HCT116 (cell line): ENCODE measurements around the gene ADGRV1. TPM values are rescaled to one million over a fixed set of nuclear protein-coding genes. Genes with fewer than 3 reads are reported as not detected.

ENCODE experiments used
- ATAC-seq: fragments of 200-7000 bp; cut with Tn5 transposase; 2 replicates; pipeline ENCODE4 v1.9.1; 2020; ENCODE audit warnings: mild to moderate bottlenecking, moderate library complexity
- BruUV-seq: library from RNA; stranded (reverse); fragments of 400-500 nt; replicated peaks from 2 replicates; lab custom pipeline; 2021; lab: Mats Ljungman, UMichigan
- CTCF ChIA-PET: fragments of 300-600 bp; sonication (Branson Sonifier 250); formaldehyde crosslinking; loops from one replicate; lab custom pipeline; 2021; ENCODE audit warnings: antibody characterized with exemption; lab: Charles Lee
- POLR2A ChIA-PET: fragments of 300-600, 350-600 bp; sonication (Branson Sonifier 250); formaldehyde crosslinking; loops from one replicate; lab custom pipeline; 2021; ENCODE audit warnings: antibody characterized with exemption; lab: Charles Lee
- RAD21 ChIA-PET, 2 experiments: fragments of 300-600 bp; sonication (Branson Sonifier 250); formaldehyde crosslinking; loops; one replicate each; lab custom pipeline; 2023; ENCODE audit warnings: low total read pairs in 2 of 2; ENCODE audit not compliant: uncharacterized antibody in 2 of 2, unreplicated experiment in 2 of 2, low non-redundant PET in 1 of 2; lab: Charles Lee
- DNase-seq: peaks from one replicate; pipeline ENCODE4 v3.0.0-alpha.2; 2010; ENCODE audit warnings: low read depth, low spot score
- H2AFZ ChIP-seq: fragments of 200-600 bp; shearing (Covaris generic), sonication (generic); 2 replicates; pipeline ENCODE4 v1.6.1; 2017; ENCODE audit warnings: low read depth, mixed run types, mixed read lengths, antibody characterized with exemption, low read length; ENCODE audit not compliant: poor library complexity, severe bottlenecking
- H3K27ac ChIP-seq: 2 replicates; pipeline ENCODE4 v1.5.1; 2012; ENCODE audit warnings: low read depth, low read length
- H3K27me3 ChIP-seq: fragments of 200-600 bp; sonication (generic); 2 replicates; pipeline ENCODE4 v1.6.1; 2016; ENCODE audit warnings: mixed run types, low read length, mixed read lengths; ENCODE audit not compliant: insufficient read depth
- H3K36me3 ChIP-seq, 2 experiments: fragments of 200-500 bp in 1 of 2; fragments of 200-600 bp in 1 of 2; sonication (Bioruptor generic) in 1 of 2; sonication (generic) in 1 of 2; 2 replicates each; pipeline versions ENCODE4 v1.5.1 to v1.6.1; 2014 to 2016; ENCODE audit warnings: low read length in 2 of 2, inconsistent platforms in 1 of 2, mixed read lengths in 1 of 2, mixed run types in 1 of 2; ENCODE audit not compliant: insufficient read depth in 2 of 2, control insufficient read depth in 1 of 2
- H3K4me1 ChIP-seq, 2 experiments: fragments of 200-600 bp in 1 of 2; sonication (generic) in 1 of 2; 2 replicates each; pipeline versions ENCODE4 v1.5.1 to v1.6.1; 2012 to 2017; ENCODE audit warnings: low read length in 2 of 2, inconsistent platforms in 1 of 2, mild to moderate bottlenecking in 1 of 2, mixed read lengths in 1 of 2, mixed run types in 1 of 2, moderate library complexity in 1 of 2; ENCODE audit not compliant: insufficient read depth in 2 of 2, control insufficient read depth in 1 of 2
- H3K4me2 ChIP-seq: fragments of 200-600 bp; sonication (generic); 2 replicates; pipeline ENCODE4 v1.6.1; 2017; ENCODE audit warnings: mixed run types, low read length, mixed read lengths
- H3K4me3 ChIP-seq, 2 experiments: fragments of 200-600 bp in 1 of 2; sonication (generic) in 1 of 2; replicated peaks in 1 of 2; 2 replicates each; pipeline ENCODE4 v1.5.1; 2011 to 2016; ENCODE audit warnings: low read length in 2 of 2, control low read depth in 1 of 2, low read depth in 1 of 2, mild to moderate bottlenecking in 1 of 2, mixed read lengths in 1 of 2, mixed run types in 1 of 2
- H3K79me2 ChIP-seq: fragments of 200-600 bp; sonication (generic); 2 replicates; pipeline ENCODE4 v1.6.1; 2017; ENCODE audit warnings: mild to moderate bottlenecking, mixed run types, low read length, moderate library complexity, mixed read lengths; ENCODE audit not compliant: insufficient read depth
- H3K9ac ChIP-seq: fragments of 200-600 bp; sonication (generic); 2 replicates; pipeline ENCODE4 v1.6.1; 2016; ENCODE audit warnings: low read length, mixed read lengths
- H3K9me2 ChIP-seq: fragments of 200-600 bp; sonication (generic), shearing (Covaris generic); 2 replicates; pipeline ENCODE4 v1.6.1; 2017; ENCODE audit warnings: mixed run types, mild to moderate bottlenecking, moderate library complexity; ENCODE audit not compliant: insufficient read depth
- H3K9me3 ChIP-seq, 2 experiments: fragments of 200-500 bp in 1 of 2; fragments of 200-600 bp in 1 of 2; sonication (Bioruptor generic) in 1 of 2; sonication (generic) in 1 of 2; 2 replicates each; pipeline ENCODE4 v1.6.1; 2014 to 2017; ENCODE audit warnings: low read length in 2 of 2, mixed read lengths in 2 of 2, inconsistent platforms in 1 of 2, low read depth in 1 of 2, mild to moderate bottlenecking in 1 of 2, mixed run types in 1 of 2, moderate library complexity in 1 of 2; ENCODE audit not compliant: control insufficient read depth in 1 of 2, insufficient read depth in 1 of 2
- H4K20me1 ChIP-seq: fragments of 200-600 bp; sonication (generic), shearing (Covaris generic); 2 replicates; pipeline ENCODE4 v1.6.1; 2017; ENCODE audit warnings: mixed run types, mild to moderate bottlenecking, moderate library complexity; ENCODE audit not compliant: insufficient read depth
- EZH2 ChIP-seq: fragments of 200-600 bp; sonication (generic); IDR thresholded peaks from 2 replicates; pipeline ENCODE4 v1.6.1; 2017; ENCODE audit warnings: antibody characterized with exemption, mixed run types
- EZH2phosphoT487 ChIP-seq: fragments of 200-600 bp; IDR thresholded peaks from 2 replicates; pipeline ENCODE4 v1.6.1; 2018; ENCODE audit warnings: antibody characterized with exemption, borderline replicate concordance
- FOSL1 ChIP-seq: IDR thresholded peaks from 2 replicates; pipeline ENCODE4 v1.6.1; 2012; ENCODE audit warnings: low read depth
- POLR2AphosphoS5 ChIP-seq: IDR thresholded peaks from 2 replicates; pipeline ENCODE4 v1.6.1; 2011; ENCODE audit warnings: mild to moderate bottlenecking, low read depth, low read length, moderate library complexity
- REST ChIP-seq: IDR thresholded peaks from 2 replicates; pipeline ENCODE4 v1.6.1; 2012; ENCODE audit warnings: low read depth
- YY1 ChIP-seq: IDR thresholded peaks from 2 replicates; pipeline ENCODE4 v1.6.1; 2011; ENCODE audit warnings: low read length, low read depth, moderate library complexity, mild to moderate bottlenecking; ENCODE audit not compliant: insufficient replicate concordance; ENCODE audit errors: extremely low read depth
- ZBTB33 ChIP-seq: IDR thresholded peaks from 2 replicates; pipeline ENCODE4 v1.6.1; 2011; ENCODE audit warnings: mild to moderate bottlenecking, low read length, moderate library complexity; ENCODE audit not compliant: insufficient replicate concordance; ENCODE audit errors: extremely low read depth
- ZFX ChIP-seq: fragments of 450-650 bp; IDR thresholded peaks from 2 replicates; pipeline ENCODE4 v1.6.1; 2017
- ZNF274 ChIP-seq: fragments of 200-500 bp; sonication (Bioruptor generic); IDR thresholded peaks from 2 replicates; pipeline ENCODE4 v1.6.1; 2014; ENCODE audit warnings: mild to moderate bottlenecking, low read depth, low read length, inconsistent platforms
- intact Hi-C: fragments of 100-400 bp; cut with micrococcal nuclease; formaldehyde crosslinking; loops from 2 replicates; pipeline ENCODE4 v1.10.0; 2022
- total RNA-seq: library from RNA; stranded (reverse); gene quantifications from one replicate; pipeline ENCODE4 v1.2.1, GENCODE V29; 2021; ENCODE audit not compliant: unreplicated experiment
- TF ChIP-seq, protein P1 (sequence below): IDR thresholded peaks from 2 replicates; pipeline ENCODE4 v1.6.1; 2012

The ADGRV1 gene
- total RNA-seq, 1 experiment from 2014 or later = 6.0 TPM

DNA sequence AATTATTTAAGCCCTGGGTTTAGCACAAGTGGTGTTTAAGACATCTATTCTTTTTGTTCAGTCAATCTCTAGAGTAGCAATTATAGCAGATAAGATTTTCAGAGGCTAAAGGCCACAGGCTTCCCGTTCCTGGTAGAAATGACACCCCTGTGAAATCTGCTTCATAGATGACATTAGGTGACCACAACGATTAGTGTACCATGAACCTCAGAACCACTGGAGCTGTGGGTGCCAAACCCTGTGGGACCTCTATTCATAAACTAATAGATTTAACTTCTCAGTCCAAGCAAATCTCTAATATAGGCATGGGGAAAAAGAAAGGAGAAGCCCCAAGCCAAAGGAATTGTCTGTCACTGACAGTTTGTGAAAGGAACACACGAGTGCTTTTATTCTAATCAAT is 617.1 kb downstream of the ADGRV1 start:
- TF ChIP-seq EZH2 = no peak
- TF ChIP-seq, protein P1, sequence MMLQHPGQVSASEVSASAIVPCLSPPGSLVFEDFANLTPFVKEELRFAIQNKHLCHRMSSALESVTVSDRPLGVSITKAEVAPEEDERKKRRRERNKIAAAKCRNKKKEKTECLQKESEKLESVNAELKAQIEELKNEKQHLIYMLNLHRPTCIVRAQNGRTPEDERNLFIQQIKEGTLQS = no peak
- TF ChIP-seq YY1 = no peak
- TF ChIP-seq POLR2AphosphoS5 = no peak
- no peak for TF ChIP-seq ZBTB33
- no peaks in the 10 kb centered on the region for H3K27me3 ChIP-seq
- POLR2A ChIA-PET = no interaction called here
- H3K27ac ChIP-seq = no peak overlapping the region
- BruUV-seq = no TSS peak
- intact Hi-C loops = no loop called here
- H4K20me1 ChIP-seq = no peaks in the 10 kb centered on the region
- no peaks in the 10 kb centered on the region for H3K9me3 ChIP-seq
- no peaks in the 10 kb centered on the region for H3K79me2 ChIP-seq
- H3K4me2 ChIP-seq = no peak overlapping the region
- no peak overlapping the region for H3K9ac ChIP-seq
- no peak overlapping the region for H3K4me3 ChIP-seq
- H3K36me3 ChIP-seq = no peaks in the 10 kb centered on the region
- no peak for ATAC-seq
- CTCF ChIA-PET = no interaction called here
- RAD21 ChIA-PET = no interaction called here
- no peak overlapping the region for H2AFZ ChIP-seq
- H3K4me1 ChIP-seq = no peaks in the 10 kb centered on the region
- DNase-seq = no peak
- no peaks in the 10 kb centered on the region for H3K9me2 ChIP-seq

DNA sequence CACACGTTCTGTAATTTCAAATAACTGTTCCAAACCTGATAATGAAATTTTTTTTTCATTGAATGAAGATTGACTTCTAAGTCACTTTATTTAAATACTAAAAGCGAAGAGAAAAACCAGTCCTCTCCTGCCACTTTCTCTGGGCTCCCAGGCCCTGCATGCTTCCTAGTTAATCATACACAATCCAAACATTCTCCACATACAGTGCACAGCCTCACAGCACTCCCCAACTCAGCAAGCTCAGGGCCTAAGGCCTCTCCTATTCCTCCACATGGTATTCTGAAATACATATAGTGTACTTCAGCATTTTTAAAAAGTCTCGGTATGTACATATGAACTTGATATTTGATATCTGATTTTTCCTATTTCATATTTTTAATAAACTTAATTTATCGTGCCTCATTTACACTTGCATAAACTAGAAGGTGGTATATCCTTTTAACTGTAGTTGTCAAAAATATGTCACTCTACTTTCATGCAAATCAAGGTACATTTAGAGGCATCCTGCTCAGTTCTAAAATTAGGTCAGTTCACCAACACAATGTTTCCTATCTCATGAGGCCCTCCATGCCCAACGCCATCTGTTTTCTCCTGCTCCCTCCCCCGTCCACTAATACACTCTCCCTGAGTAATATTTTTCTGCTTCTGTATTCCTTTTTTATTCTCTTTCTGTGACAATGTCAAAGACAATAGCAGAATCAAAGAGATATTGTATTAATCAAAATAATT is 617.9 kb downstream of the ADGRV1 start:
- Histone ChIP-seq H3K4me1 (no peaks in the 10 kb centered on the region), H3K4me2 (no peak overlapping the region), H3K9ac (no peak overlapping the region), H3K9me2 (no peaks in the 10 kb centered on the region), H3K36me3 (no peaks in the 10 kb centered on the region), H3K27me3 (no peaks in the 10 kb centered on the region), H4K20me1 (no peaks in the 10 kb centered on the region), H3K9me3 (no peaks in the 10 kb centered on the region), H3K79me2 (no peaks in the 10 kb centered on the region), H3K27ac (no peak overlapping the region), H3K4me3 (no peak overlapping the region), H2AFZ (no peak overlapping the region)
- intact Hi-C loops = no loop called here
- no peak for DNase-seq
- RAD21 ChIA-PET = no interaction called here
- BruUV-seq = no TSS peak
- CTCF ChIA-PET = no interaction called here
- no peak for ATAC-seq
- POLR2A ChIA-PET = no interaction called here
- TF ChIP-seq ZFX (no peak), ZBTB33 (no peak), ZNF274 (no peak), EZH2phosphoT487 (no peak), REST (no peak), FOSL1 (no peak)
